HG03558 (cell line): ENCODE data around the gene MDH1.

ENCODE experiments used
- ATAC-seq: cut with Tn5 transposase; IDR thresholded peaks from one replicate; pipeline ENCODE4 v1.9.1; 2021; ENCODE audit warnings: moderate number of reproducible peaks; ENCODE audit not compliant: unreplicated experiment; ENCODE audit errors: extremely low read depth

The MDH1 gene

DNA sequence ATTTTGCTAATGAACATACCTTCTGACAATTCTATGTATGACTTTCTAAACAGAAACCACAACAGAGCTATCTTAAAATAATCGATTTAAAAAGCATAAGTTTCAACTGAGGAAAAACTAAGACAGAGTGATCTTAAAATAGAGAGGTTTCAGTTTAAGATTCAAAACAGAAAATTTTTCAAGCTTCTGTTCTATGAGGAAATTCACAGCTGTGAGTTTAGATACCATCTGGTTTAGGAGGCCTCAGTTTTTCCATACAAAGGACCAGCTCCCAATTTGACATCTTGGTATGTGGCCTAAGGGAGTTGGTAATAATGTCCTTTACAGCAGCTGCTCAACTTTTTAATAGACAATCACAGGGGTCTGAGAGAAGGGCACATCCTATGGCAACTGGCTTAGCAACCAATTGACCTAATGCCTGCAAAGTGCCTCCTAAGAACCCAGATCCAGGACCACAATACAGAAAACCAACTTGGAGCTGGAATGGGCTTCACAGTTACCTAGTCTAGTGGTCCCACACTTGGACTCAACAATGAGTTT, 39.7 kb downstream of the MDH1 start:
- ATAC-seq, result no peak

- no peak for ATAC-seq
Measured at GRCh38 chr2:63631501-63631900, 42.7 kb downstream of the MDH1 start.

DNA sequence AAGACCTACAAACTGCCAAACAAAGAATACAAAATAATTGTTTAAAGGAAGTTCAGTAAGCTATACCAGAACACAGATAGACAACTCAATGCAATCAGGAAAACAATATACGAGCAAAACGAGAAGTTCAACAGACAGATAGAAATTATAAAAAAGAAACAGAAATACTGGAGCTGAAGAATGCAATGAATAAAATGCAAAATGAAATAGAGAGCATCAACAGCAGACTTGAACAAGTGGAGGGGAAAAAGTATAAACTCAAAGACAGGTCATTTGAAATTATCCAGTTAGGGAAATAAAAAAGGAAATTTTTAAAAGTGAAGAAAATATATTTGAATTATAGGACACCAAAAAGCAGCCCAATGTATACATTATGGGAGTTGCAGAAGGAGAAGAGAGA, 43.6 kb downstream of the MDH1 start:
- ATAC-seq, result no peak

GRCh38 chr2:63639344-63639743, 50.6 kb downstream of the MDH1 start:
- no peak for ATAC-seq

- ATAC-seq, result no peak
Measured at GRCh38 chr2:63642946-63643345, 54.2 kb downstream of the MDH1 start.

GRCh38 chr2:63643486-63643885, 54.7 kb downstream of the MDH1 start:
- ATAC-seq, result no peak

GRCh38 chr2:63648632-63649031, 59.9 kb downstream of the MDH1 start:
- no peak for ATAC-seq

DNA sequence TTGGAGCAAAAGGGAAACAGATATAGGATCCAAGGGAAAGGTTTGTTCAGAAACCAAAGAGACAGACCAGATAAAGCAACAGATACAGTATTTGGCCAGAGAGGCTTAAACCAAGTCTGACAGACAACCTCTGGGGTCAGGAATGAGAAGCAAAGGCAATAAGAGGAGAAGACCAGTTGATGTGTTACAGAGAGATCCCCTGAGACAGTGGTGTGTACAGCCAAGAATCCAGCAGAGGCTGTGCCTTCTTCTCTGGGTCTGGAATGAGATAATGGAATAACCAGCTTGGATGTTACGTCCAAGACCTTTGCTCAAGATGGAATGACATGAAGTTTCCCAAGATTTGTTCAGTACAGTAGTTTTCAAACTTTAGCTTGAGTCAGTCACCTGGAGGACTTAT, 61.1 kb downstream of the MDH1 start:
- ATAC-seq, result no peak

DNA sequence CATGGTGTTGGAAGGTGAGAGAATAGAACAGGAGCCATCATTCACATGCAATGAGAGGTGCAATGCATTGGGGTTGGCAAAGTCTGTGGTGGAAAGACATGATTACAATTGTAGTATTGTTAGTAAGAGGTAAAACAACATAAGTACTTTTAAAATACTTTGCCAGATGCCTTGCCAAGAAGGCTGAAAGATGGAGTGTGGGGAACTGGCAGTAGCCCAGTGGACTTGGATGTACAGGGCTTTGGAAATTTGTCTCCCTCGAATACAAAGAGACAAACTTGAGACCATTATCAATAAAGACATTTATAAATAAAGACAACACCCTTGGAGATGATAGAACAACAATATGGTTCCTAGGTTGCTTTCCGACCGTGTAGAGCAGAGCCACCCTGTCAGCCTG, 62.0 kb downstream of the MDH1 start:
- no peak for ATAC-seq

GRCh38 chr2:63651356-63651755, 62.6 kb downstream of the MDH1 start:
- ATAC-seq, result no peak

DNA sequence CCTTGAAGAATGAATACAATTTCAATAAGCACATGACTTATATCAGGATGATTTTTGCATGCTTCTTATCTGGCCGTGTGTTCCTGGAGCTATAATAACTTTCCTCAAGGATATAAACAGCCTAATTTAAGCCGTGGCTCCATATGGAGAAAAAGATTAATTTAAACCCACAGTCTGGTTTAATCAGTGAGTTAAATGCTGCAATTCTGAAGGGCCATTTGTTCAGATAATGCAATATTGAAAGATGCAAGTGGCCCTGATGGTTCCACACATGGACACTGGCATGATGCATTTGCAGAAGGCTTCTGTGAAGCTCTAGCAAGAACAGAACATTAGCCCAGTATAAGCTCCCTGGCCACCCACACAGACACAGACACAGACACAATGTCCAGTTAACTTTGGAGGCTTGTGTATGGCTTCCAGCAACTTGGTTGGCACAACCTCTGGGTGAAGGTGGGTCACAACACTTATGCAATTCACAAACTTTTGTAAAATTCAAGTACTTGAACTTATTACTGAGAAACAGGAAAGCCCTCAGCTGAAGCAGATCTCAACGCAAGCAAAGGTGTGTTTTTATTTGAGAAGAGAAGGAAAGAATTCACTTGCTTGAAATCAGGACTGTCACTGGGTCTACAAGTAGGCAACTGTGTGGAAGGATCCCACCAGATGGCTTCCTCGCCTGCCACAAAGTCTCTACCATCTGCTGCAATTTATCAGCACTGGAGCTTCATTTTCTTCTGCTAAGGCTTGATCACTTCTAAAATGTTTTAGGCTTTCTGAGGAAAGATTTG, 63.3 kb downstream of the MDH1 start:
- no peak for ATAC-seq

DNA sequence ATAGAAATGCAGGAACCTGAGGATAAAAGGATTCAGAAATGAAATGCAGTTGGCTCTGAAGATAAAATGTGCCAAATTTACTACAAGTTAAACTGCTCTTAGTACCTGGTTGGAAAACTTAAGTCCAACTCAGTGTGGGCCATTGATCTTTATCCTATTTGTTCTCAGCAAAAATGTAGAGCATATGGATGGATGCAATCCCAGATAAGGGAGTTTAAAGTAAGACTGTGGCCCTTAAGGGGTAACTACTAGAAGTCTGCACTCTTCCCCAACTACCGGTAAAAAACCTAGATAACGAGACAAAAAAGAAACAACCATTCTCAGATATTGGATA, 63.9 kb downstream of the MDH1 start:
- ATAC-seq, result no peak

DNA sequence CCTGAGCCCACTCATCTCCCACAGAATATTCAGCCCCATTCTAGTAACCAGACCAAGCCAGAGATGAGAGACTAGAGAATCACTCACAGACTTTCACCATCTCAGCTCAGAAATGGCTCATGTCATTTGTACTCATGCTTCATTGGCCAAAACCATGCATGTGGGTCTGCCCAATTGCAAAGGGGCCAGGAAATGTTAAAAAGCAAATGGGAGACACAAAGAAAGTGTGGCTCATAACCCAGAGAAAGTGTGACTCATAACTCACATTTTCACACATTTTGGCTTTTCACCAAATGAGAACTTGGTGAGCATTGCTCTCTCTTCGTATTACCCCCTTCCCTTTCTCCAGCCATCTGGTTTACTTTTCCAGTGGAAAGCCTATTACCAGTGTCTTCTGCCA, 66.2 kb downstream of the MDH1 start:
- ATAC-seq, result peak; percentile 81
